KBM-7 (cell line): ENCODE data around the gene STK11.
A peak's percentile ranks its signal among the peaks of the same experiment; 100 is the strongest.

Experiments used
- DNase-seq: peaks from one replicate; pipeline ENCODE4 v3.0.0-alpha.2; 2015
- in situ Hi-C: fragments of 300-500 bp; cut with MboI; formaldehyde crosslinking; loops from 2 replicates; pipeline ENCODE4 v1.14.3; 2020; ENCODE audit warnings: low sequenced_read_pairs, low pct_unique_long_range_greater_than_20kb, mixed read lengths

The STK11 gene

DNA sequence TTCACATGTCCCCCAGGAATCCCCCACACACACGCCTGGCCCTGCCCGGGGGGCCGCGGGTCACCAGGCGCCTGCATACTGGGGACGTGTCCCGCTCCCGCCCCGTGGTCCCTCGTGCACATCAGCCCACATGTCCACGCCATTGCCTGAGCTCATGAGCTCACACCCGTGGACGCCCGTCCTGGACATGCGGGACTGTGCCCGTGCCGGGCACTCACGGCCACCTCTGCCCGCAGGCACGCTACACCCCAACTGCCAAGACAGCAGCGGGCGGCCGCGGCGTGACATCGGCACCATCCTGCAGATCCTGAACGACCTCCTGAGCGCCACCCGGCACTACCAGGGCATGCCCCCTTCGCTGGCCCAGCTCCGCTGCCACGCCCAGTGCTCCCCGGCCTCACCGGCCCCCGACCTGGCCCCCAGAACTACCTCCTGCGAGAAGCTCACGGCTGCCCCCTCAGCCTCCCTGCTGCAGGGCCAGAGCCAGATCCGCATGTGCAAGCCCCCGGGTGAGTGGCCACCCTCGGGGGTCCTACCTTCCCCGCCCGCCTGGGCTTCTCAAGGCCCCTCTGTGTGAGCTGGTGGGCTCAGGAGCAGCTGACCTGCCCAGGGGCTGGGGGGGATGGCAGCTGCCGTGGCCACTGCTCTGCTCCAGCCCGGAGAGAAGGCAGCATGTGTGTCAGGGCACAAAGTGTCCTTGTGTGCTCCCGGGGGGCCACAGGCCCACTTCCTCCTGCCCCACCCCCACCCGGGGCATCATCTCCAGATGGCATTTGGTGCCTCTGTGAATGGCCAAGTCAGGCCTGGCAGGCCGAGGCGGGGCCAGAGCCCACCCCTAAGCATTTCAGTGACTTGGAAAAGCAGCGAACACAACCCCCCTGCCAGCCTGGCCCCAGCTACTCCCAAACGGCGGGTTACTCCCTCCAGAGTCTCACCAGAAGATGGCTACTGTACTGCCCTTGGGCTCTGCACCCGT, 49.9 kb downstream of the STK11 start:
- in situ Hi-C loops: no loop called here
- DNase-seq: no peak

DNA sequence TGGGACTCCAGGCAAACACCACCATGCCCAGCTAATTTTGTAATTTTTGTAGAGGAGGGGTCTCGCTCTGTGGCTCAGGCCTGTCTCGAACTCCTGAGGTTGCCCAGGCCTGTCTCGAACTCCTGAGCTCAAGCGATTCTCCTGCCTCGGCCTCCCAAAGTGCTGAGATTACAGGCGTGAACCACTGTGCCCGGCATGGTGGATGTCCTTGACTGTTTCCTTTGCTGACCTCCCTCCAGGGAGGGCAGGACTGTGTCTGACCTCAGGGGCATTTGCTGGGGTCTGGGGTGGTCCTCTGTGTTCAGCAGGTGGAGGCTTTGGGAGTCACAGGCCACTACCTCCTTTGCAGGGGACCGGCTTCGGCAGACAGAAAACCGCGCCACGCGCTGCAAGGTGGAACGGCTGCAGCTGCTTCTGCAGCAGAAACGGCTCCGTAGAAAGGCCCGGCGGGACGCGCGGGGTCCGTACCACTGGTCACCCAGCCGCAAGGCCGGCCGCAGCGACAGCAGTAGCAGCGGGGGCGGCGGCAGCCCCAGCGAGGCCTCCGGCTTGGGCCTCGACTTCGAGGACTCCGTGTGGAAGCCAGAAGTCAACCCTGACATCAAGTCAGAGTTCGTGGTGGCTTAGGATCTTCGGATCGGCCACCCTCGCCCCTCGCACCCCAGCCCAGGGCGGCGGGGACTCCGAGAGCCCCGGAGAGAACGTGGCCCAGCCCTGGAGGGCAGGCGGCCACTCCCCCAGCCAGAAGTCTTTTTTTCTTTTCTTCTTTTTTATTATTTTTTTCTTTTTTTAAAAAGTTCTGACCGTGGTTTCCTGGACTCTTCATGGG, 51.3 kb downstream of the STK11 start:
- in situ Hi-C loops: no loop called here
- no peak for DNase-seq

GRCh38 chr19:1257475-1258162, 52.0 kb downstream of the STK11 start:
- in situ Hi-C loops: no loop called here
- no peak for DNase-seq

- no peak for DNase-seq
- in situ Hi-C loops: no loop called here
These were observed 52.5 kb downstream of the STK11 start for GRCh38 chr19:1258163-1258492.

DNA sequence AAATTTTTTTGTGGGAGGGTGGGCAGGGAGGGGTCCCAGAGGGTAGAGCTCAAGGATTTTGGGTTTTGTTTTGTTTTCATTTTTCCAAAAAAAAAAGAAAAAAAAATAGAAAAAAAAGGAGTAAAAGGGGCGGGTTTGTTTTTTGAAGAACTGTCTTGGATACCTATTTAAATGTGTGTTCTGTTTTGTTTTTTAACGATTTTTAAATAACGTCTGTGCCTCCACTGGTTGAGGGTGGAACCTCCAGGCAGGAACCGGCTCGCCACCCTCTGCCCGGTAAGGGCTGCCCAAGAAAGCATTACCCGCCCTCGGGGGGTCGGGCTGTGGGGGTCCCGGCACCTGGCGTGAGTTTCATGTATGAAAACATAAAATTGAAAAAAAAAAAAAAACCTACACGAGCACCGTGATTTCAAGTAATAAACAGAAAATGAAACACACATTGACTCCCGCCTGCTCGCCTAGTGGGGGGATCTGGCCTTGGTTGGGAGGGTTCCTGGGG, 53.2 kb downstream of the STK11 start:
- no peak for DNase-seq
- in situ Hi-C loops: no loop called here

DNA sequence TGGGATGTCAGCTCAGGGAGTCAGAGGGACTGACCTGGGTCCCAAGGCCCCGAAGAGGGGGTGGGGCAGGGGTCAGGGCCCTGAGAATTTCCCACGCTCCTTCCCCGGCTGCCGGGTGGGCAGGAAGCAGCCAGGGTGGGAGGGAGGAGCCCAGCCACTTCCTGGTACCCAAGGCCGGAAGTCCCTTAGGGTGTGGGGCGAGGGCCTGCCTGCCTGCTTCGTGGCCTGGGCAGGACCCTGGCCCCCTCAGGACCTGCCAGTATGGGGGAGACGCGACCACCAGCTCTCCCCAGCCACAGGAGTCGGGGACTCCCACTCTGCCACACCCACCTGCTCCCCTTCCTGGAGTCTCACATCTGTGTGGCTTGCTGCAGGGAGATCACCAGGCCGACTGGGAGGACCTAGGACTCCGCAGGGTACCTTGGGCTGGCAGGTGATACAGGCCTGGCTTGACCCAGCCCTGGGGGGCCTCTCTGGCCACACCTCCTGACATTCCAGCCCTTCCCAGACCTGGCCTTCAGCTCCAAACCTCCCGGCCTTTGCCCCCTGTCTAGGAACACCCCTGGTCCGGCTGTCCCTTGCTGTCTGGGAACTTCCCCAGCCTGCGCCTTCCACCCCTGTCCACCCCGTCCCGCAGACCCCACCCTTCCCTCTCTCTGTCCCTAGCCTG, 53.8 kb downstream of the STK11 start:
- in situ Hi-C loops: no loop called here
- DNase-seq: peak; percentile 61

- in situ Hi-C loops: no loop called here
- DNase-seq: no peak
These were observed 54.5 kb downstream of the STK11 start for GRCh38 chr19:1259876-1260748.

- DNase-seq: peak; percentile 93
- in situ Hi-C loops: no loop called here
These were observed 55.4 kb downstream of the STK11 start for GRCh38 chr19:1260749-1261537.

GRCh38 chr19:1261538-1261797, 55.9 kb downstream of the STK11 start:
- in situ Hi-C loops: no loop called here
- peak; percentile 62 for DNase-seq

GRCh38 chr19:1261798-1262622, 56.4 kb downstream of the STK11 start:
- in situ Hi-C loops: no loop called here
- no peak for DNase-seq

DNA sequence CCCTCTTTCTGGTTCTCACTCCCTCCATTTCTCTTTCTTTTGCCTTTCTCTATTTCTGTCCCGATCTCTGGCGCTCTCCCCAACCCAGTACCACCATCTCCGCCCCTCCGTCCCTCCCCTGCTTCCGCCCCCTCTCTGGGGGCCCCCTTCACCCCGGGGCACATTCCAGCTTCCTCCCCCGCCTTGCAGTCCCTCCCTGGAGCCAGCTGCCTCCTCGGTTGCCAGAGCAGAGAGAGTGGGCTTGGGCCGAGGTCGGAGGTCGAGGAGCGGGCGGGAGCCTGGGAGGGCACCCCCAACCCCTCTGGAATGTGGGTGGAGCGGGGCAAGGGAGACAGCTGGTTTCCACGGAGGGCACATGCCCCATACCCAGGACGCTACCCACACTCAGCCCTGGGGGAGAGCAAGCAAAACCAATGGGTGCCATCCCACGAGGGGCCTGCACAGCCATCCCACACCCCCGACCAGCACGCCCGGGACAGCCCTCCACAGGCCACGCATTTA, 57.1 kb downstream of the STK11 start:
- in situ Hi-C loops: no loop called here
- DNase-seq: no peak

DNA sequence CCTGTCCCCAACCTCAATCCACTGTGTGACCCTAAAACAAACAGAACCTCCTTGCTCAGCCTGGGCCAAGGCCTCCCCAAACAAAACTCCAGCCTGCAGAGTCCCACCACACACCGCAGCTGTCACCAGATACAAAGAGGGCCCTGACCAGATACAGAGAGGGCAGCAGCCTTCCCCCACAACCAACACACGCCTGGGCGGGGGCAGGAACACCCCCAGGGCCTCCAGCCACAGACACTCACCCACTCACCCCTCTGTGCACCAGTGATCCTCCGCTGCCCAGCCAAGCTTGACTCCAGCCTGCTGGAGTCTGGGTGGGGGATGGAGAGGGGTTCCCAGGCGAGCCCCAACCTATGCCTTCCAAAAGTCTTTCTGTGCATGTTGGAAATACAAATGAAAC, 57.6 kb downstream of the STK11 start:
- in situ Hi-C loops: no loop called here
- DNase-seq: no peak

DNA sequence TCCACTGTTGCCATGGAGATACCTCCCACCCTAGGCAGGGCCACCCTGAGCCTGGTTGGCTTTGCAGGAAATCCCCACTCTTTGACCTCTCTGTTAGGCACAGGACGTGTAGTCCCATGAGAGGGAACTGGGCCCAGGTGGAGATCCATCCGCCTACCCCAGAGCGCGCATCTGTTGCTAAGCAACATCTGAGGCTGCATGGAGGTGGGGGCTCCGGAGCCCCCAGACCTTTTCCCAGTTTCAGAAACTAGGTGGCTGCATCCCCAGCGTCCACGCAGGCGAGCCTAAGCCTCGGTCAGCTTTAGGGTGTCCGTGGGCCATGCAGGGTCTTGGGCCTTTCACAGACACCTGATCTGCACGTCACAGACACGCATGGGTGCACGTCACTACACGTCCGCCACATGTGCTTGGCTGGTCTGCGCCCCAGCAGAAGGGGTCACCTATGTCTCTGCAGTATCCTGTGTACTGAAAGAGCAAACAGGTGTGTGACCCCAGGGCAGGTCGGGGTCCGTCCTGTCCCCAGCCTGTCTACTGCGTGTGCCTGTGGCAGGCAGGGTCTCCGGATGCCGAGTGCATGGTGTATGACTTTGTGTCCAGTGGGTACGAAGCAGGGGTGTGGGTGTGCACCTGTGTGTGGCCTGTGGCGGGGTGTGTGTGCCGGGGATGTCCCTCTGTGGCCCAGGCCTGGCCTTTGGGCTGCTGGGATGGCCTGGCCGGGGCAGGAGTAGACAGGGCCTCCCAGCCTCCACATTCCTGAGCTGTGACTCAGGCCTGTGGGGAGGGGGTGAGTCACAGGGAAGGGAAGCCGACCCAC, 59.4 kb downstream of the STK11 start:
- DNase-seq: no peak
- in situ Hi-C loops: no loop called here

DNA sequence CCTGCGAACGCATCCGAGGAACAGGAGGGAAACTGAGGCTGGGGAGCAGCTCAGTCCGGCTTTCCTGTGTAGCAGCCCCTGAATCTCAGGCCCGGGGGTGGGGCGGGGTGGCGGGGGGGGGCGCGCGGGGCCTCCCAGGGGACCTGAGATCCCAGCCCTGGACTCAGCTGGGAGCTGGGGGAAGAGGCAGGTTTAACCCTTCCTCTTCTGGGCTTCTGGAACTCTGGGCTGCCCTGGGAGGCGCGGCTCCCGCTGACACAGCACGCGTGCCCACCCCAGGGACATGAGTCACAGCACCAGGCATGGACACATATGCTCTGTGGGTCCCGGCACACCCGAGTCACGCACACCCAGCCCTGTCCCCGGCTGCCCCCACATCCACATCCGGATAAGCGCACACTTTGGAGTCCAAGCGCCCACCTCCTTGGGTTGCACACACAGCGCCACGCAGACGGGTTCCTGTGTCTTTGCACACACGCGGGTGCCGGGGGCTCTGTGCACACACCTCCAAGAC, 60.1 kb downstream of the STK11 start:
- in situ Hi-C loops: no loop called here
- DNase-seq: peak; percentile 57

GRCh38 chr19:1266129-1266915, 60.7 kb downstream of the STK11 start:
- in situ Hi-C loops: no loop called here
- DNase-seq: peak; percentile 87
